HG03159 (cell line): ENCODE measurements around the gene MTOR.
"Not testable (repeated sequence)": the region's sequence is repeated elsewhere in the genome, so short reads cannot be mapped to it uniquely, and the experiment has no call there.

Source experiments
- ATAC-seq: cut with Tn5 transposase; IDR thresholded peaks from one replicate; pipeline ENCODE4 v1.9.1; 2021; ENCODE audit warnings: mild to moderate bottlenecking, moderate library complexity; ENCODE audit not compliant: unreplicated experiment

MTOR gene

GRCh38 chr1:11187000-11187399 lies 75.4 kb downstream of the MTOR start:
- ATAC-seq, result no peak

GRCh38 chr1:11184973-11185372 lies 77.4 kb downstream of the MTOR start:
- no peak for ATAC-seq

GRCh38 chr1:11182884-11183283 lies 79.5 kb downstream of the MTOR start:
- no peak for ATAC-seq

- no peak for ATAC-seq
These were observed 82.0 kb downstream of the MTOR start for GRCh38 chr1:11180342-11180744.

GRCh38 chr1:11179749-11180148 lies 82.6 kb downstream of the MTOR start:
- not testable (repeated sequence) for ATAC-seq

- ATAC-seq, result no peak
These were observed 83.2 kb downstream of the MTOR start for GRCh38 chr1:11179125-11179524.

- no peak for ATAC-seq
These were observed 84.0 kb downstream of the MTOR start for GRCh38 chr1:11178021-11179015.

DNA sequence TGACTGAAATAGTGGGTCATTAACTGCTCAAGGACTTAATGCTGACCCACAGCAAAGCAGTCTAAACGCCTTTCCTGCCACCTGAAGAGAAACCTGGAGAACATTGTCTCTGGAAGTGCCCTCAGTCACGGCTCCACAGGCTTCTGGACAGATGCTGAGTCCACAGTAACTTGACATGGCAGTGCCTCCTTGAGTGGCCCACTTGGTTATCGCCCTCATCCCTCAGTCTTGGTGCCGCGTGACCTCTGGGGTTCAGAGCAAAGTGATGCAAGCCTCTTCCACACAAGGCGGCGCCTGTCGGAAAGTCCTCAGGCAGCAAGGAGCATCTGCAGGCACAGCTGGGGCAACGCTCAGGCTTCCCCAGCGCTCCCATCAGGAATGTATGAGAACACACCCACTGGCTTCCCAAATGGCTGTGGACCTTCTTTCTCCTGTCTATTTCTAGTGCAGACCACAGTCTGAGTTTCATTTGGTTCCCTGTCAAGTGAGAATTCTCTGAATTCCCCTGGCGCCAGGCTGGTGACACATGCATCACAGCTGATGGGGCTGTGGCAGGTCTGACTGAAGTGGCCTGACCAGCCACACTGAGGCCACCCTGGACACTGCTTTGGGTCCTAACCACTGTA lies 86.2 kb downstream of the MTOR start:
- ATAC-seq, result no peak

DNA sequence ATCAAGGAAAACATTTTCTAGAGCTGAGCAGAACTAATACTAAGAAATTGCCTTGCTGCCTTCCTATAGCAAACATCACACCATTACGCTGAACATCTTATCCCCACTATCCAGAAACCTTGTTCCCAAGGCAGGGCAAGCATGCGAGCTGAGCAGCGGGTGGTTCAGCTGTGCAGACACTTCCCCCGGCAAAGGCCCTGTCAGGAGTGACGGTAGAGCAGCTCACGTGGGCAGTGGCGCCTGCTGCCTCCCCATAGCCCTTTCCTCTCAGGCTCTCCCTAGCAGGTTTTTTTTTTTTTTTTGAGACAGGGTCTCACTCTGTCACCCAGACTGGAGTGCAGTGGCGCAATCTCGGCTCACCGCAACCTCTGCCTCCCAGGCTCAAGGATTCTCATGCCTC lies 86.9 kb downstream of the MTOR start:
- ATAC-seq, result no peak

- ATAC-seq, result no peak
These were observed 87.9 kb downstream of the MTOR start for GRCh38 chr1:11174261-11174942.

- ATAC-seq, result no peak
These were observed 92.2 kb downstream of the MTOR start for GRCh38 chr1:11170102-11170501.

DNA sequence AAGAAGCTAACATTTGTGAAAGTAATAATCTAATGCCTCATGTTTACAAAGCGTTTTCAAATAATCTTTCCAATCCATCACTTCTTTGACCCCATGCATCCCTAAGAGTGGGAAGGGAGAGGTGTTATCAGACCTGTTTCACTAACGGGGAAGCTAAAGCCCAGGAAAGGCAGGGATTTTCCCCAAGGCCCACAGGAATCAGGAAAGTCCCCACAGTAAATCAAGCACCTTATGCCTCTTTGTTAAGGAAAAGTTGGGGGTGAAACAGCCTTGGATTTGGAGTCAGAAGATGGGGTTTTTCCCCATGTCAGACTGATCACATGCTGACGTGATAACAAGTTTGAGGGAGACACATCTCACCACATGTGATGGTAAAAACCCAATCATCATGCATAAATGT lies 93.1 kb downstream of the MTOR start:
- no peak for ATAC-seq

- ATAC-seq, result no peak
These were observed 93.6 kb downstream of the MTOR start for GRCh38 chr1:11168731-11169130.

- not testable (repeated sequence) for ATAC-seq
These were observed 95.6 kb downstream of the MTOR start for GRCh38 chr1:11166744-11167143.

GRCh38 chr1:11162752-11163151 lies 99.6 kb downstream of the MTOR start:
- ATAC-seq, result not testable (repeated sequence)

DNA sequence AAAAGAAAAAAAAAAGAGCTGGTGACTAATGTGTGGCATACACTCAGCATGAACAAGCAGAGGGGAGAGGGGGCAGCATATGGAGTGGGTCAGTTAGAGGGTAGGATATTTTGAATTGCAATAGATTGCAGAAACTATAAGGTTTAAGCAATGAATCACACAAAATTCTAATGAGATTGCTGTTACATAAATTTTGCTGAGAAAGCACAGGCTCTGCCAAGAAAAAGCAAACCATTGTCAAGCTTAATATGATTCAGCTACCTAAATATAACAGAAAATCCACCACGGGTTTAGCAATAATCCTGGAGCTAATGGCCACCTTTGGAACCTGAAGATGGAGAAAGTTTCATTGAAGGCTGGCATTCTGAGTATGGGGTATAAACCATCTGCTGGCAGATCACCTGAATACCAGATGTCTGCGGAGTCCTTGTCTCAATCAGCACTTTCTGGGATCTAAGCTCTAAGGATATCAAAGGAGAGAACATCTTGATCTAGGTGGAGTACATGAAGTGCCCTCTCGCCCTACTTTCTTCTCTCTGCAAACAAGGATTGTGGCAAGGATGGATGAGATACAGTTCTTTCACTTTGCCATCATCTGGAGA lies 103.5 kb downstream of the MTOR start:
- no peak for ATAC-seq

DNA sequence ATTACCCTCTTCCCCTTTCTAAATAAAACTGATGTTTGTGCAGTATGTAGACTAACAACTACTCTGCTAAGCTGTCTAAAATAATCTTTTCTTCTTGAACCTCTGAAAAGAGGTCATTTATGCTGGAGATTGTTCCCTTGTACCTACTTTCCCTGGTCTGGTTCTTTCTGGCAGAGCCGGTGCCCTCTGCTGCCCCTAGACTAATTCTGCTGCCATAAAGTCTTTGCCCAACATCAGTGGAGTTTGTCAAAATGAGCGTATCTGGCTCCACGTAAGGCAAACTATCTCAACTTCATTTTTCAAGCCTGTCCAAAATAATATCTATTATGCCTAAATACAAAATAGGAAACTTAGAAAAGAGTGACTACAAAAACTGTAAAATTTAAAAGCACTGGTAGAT lies 104.1 kb downstream of the MTOR start:
- no peak for ATAC-seq

DNA sequence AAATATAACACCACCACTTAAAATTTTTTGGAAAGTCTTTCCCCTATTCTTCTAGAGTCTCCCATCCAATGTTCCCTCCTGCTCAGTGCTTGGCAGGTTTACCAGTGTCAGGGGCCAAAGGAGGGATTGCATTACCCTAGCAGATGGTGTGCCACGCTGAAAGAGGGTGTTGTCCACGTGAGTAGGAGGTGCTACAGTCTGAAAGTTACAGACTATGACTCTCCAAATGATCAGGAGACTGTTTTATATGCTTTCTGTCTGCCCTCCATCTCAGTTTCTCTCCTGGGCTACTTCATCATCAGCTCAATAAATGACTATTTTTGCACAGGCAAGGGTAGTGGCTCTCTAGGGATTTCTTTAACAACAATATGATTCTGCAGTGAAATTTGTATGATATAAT lies 104.5 kb downstream of the MTOR start:
- no peak for ATAC-seq

DNA sequence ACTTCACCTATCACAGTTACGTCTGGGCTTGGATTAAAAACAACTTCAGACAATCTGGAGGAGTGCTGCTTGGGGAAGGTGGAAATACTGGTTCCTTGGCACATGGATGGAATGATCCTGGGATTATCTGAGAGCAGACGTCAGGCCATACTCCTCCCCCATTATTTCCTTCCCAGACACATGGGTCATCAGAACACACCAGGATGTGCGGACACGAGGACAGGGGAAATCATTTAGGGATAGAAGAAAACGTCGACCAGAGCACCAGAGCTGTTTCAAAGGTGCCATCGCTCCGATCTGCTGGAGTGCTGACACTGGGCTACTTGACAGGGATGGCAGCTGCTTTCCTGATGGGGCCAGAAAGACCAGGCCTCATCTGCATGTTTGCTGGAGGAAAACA lies 105.0 kb downstream of the MTOR start:
- ATAC-seq, result no peak

- ATAC-seq, result no peak
These were observed 105.4 kb downstream of the MTOR start for GRCh38 chr1:11156963-11157362.

GRCh38 chr1:11156441-11156840 lies 105.9 kb downstream of the MTOR start:
- ATAC-seq, result no peak
